Ectodermal cell (in vitro differentiated cells): ENCODE measurements around the gene EZH2.

Experiments
- H3K27ac ChIP-seq: 2 replicates; pipeline ENCODE4 v1.7.0; 2013; ENCODE audit warnings: mild to moderate bottlenecking, low read depth, low read length; ENCODE audit not compliant: insufficient read depth, poor library complexity, severe bottlenecking
- H3K27me3 ChIP-seq: 2 replicates; pipeline ENCODE4 v1.7.0; 2013; ENCODE audit warnings: mild to moderate bottlenecking, low read length; ENCODE audit not compliant: insufficient read depth, control insufficient read depth, poor library complexity, severe bottlenecking
- H3K36me3 ChIP-seq: one replicate; pipeline ENCODE4 v1.7.0; 2013; ENCODE audit warnings: low read length; ENCODE audit not compliant: control insufficient read depth, insufficient read depth
- H3K4me1 ChIP-seq: one replicate; pipeline ENCODE4 v1.7.0; 2013; ENCODE audit warnings: low read length; ENCODE audit not compliant: control insufficient read depth, insufficient read depth
- H3K4me3 ChIP-seq: 2 replicates; pipeline ENCODE4 v1.7.0; 2013; ENCODE audit warnings: low read depth, low read length, control low read depth; ENCODE audit not compliant: insufficient read depth
- H3K9me3 ChIP-seq: 2 replicates; pipeline ENCODE4 v1.7.0; 2013; ENCODE audit warnings: mild to moderate bottlenecking, low read length, moderate library complexity; ENCODE audit not compliant: control insufficient read depth
- whole genome bisulfite sequencing, 2 experiments: methylation state at CpG; one replicate each; pipeline ENCODE4 v1.1.7; 2013; ENCODE audit warnings: missing lambda C conversion rate in 2 of 2; 5-methylcytosine and 5-hydroxymethylcytosine counted together

EZH2 gene

DNA sequence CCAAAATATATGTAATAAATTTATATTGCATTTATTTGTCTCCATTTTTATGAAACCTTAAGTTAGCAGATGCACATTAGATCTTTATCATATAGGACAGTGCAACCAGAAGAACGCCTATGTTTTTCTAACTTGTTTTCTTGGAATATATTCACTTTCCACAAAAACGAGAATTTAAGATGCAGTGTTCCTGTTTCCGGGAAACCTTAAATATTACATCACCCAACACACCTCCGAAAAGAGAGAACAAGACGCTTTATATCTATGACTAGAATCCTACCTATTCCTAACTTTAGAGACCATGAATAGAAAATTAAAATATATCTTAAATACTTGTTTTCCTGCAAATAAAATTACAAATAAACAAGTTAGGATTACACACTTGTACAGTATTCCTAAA is 1.9 kb downstream of the EZH2 start:
- Histone ChIP-seq H3K4me1 (no peaks in the 10 kb centered on the region), H3K27me3 (no peaks in the 10 kb centered on the region), H3K4me3 (peak overlapping the region; percentile 64), H3K9me3 (no peaks in the 10 kb centered on the region), H3K27ac (no peak overlapping the region), H3K36me3 (no peaks in the 10 kb centered on the region)
- 92 to 97% methylated on average over 4 to 5 of the region's 5 CpGs for WGBS, 2 experiments

DNA sequence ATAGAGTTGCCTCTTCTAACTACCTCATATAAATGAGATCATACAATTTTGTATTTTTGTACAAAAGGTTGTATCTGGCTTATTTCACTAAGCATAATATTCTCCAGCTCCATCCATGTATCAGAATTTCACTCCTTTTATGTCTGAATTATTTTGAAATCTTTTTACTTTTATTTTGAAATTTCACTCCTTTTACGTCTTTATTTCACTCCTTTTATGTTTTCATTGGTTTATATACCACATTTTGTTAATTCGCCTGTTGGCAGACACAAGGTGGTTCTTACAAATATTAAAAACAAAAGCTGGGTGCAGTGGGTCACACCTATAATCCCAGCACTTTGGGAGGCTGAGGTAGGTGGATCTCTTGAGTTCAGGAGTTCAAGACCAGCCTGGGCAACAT is 5.8 kb downstream of the EZH2 start:
- H3K4me1 ChIP-seq, result no peaks in the 10 kb centered on the region
- H3K27ac ChIP-seq, result no peak overlapping the region
- H3K4me3 ChIP-seq, result no peak overlapping the region
- H3K9me3 ChIP-seq, result no peaks in the 10 kb centered on the region
- no peaks in the 10 kb centered on the region for H3K27me3 ChIP-seq
- WGBS, 2 experiments, result 95 to 100% methylated on average over 2 of the region's 2 CpGs
- no peaks in the 10 kb centered on the region for H3K36me3 ChIP-seq

DNA sequence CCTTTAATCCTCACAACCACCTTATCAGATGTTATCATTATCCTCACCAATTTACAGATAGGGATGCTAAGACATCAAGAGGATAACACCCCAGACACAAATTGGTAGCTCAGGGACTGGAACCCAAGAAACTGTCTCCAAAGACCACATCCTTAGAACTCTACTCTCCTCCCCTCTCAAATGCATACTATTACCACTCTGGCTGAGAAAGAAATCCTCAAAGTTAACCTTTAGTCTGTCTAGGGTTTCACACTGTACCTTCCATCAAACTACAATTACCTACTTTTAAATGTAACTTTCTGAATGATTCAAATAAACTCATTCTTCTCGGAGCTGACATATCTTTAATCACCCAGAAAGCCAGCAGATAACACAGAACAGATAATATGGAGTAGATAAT is 6.6 kb downstream of the EZH2 start:
- 100% methylated on average over 1 of the region's 1 CpG; no CpG with 5 or more reads in 1 of the 2 experiments for WGBS, 2 experiments
- Histone ChIP-seq H3K27me3 (no peaks in the 10 kb centered on the region), H3K27ac (no peak overlapping the region), H3K9me3 (no peaks in the 10 kb centered on the region), H3K4me1 (no peaks in the 10 kb centered on the region), H3K36me3 (no peaks in the 10 kb centered on the region), H3K4me3 (no peak overlapping the region)

DNA sequence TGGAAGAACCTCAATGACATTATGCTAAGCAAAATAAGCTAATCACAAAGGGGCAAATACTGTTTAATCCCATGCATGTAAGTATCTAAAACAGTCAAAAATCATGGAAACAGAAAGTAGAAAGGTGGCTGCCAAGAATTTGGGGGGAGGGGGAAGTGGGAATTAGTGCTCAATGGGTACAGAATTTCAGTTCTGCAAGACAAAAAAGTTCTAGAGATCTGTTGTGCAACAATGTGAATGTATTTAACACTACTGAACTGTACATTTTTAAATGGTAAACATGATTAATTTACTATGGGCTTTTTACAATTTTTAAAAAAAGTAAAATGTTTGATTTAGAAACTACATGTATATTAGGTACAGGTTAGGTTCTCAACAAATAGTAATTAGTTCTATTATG is 11.9 kb downstream of the EZH2 start:
- Histone ChIP-seq H3K4me3 (no peak overlapping the region), H3K9me3 (no peaks in the 10 kb centered on the region), H3K36me3 (no peaks in the 10 kb centered on the region), H3K4me1 (no peaks in the 10 kb centered on the region), H3K27ac (no peak overlapping the region), H3K27me3 (no peaks in the 10 kb centered on the region)

DNA sequence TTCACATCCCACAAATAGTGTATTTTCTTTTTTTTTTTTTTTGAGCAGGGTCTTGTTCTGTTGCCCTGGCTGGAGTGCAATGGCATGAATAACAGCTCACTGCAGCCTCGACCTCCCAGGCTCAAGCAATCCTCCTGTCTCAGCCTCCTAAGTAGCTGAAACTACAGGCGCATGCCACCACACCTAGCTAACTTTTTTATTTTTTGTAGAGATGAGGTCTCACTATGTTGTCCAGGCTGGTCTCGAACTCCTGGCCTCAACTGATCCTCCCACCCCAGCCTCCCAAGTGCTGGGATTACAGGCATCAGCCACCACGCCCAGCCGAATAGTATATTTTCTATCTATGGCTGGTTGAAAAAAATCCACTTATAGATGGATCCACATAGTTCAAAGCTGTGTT is 12.5 kb downstream of the EZH2 start:
- 93 to 99% methylated on average over 4 to 5 of the region's 5 CpGs for WGBS, 2 experiments
- Histone ChIP-seq H3K27ac (no peak overlapping the region), H3K27me3 (no peaks in the 10 kb centered on the region), H3K9me3 (no peaks in the 10 kb centered on the region), H3K4me3 (no peak overlapping the region), H3K4me1 (no peaks in the 10 kb centered on the region), H3K36me3 (no peaks in the 10 kb centered on the region)

DNA sequence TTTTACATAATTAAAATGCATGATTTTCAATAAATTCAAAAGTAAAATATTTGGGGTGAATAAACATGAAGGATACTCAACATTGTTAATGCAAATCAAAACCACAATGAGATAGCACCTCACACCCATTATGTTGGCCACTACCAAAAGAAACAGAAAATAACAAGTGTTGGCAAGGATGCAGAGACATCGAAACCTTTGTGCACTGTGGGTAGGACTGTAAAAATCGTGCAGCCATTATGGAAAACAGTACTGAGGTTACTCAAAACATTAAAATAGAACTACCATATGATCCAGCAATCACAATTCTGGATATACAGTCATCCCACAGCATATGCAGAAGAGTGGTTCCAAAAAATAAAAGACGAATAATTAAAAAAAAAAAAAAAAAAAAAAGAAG is 13.1 kb downstream of the EZH2 start:
- Histone ChIP-seq H3K27ac (no peak overlapping the region), H3K36me3 (no peaks in the 10 kb centered on the region), H3K4me3 (no peak overlapping the region), H3K4me1 (no peaks in the 10 kb centered on the region), H3K27me3 (no peaks in the 10 kb centered on the region), H3K9me3 (no peaks in the 10 kb centered on the region)
- 92 to 96% methylated on average over 2 of the region's 3 CpGs for WGBS, 2 experiments

DNA sequence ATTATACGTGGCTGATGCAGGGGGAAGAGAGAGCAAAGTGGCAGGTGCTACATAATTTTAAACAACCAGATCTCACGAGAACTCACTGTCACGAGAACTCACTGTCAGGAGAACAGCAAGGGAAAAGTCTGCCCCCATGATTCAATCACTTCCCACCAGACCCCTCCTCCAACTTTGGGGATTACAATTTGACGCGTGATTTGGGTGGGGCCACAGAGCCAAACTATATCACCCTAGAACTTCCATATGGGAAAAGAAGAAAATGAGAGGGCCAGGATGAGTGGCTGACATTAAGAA is 15.8 kb downstream of the EZH2 start:
- Histone ChIP-seq H3K4me3 (no peak overlapping the region), H3K27ac (no peak overlapping the region), H3K9me3 (no peaks in the 10 kb centered on the region), H3K4me1 (no peaks in the 10 kb centered on the region), H3K36me3 (no peaks in the 10 kb centered on the region), H3K27me3 (no peaks in the 10 kb centered on the region)
- WGBS, 2 experiments, result 81 to 86% methylated on average over 5 of the region's 5 CpGs

DNA sequence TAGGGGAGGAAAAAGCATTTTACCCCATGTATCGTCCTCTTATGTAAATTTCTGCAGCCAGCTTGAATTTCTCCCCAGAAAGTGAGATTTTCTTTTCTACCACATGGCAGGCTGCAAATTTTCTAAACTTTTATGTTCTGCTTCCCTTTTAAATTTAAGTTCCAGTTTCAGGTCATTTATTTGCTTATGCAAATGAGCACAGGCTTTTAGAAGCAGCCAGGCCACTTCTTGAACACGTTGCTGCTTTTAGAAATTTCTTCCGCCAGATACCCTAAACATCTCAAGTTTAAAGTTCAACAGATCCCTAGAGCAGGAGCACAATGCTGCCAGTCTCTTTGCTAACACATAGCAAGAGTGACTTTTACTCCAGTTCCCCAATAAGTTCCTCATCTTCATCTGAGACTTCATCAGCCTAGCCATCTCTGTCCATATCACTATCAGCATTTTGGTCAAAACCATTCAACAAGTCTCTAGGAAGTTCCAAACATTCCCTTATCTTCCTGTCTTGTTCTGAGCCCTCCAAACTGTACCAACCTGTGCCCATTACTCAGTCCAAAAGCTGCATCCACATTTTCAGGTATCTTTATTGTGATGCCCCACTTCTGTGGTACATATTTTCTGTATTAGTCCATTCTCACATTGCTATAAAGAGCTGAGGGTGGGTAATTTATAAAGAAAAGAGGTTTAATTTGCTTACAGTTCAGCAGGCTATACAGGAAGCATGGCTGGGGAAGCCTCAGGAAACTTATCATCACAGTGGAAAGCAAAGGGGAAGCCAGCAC is 16.3 kb downstream of the EZH2 start:
- WGBS, 2 experiments, result 91 to 98% methylated on average over 3 of the region's 3 CpGs
- H3K4me3 ChIP-seq, result no peak overlapping the region

DNA sequence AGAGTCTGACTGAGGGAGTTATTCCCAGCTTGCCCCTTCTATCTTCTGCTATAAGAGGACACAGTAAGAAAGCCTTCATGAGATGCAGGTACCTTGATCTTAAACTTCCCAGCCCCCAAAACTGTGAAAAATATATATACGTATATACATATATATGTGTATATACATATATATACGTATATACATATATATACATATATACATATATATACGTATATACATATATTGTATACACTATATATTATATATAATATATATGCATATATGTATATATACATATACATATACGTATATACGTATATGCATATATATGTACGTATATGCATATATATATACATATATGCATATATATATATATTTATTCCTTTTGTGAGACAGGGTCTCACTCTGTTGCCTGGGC is 17.7 kb downstream of the EZH2 start:
- H3K27ac ChIP-seq, result no peak overlapping the region
- no CpG with 5 or more reads among the region's 6 CpGs for WGBS, 2 experiments

More for the DNA sequence above, 16.3 kb downstream of the EZH2 start:
- no peaks in the 10 kb centered on the region for H3K9me3 ChIP-seq
- no peaks in the 10 kb centered on the region for H3K4me1 ChIP-seq
- no peaks in the 10 kb centered on the region for H3K36me3 ChIP-seq
- no peak overlapping the region for H3K27ac ChIP-seq
- H3K27me3 ChIP-seq, result no peaks in the 10 kb centered on the region

DNA sequence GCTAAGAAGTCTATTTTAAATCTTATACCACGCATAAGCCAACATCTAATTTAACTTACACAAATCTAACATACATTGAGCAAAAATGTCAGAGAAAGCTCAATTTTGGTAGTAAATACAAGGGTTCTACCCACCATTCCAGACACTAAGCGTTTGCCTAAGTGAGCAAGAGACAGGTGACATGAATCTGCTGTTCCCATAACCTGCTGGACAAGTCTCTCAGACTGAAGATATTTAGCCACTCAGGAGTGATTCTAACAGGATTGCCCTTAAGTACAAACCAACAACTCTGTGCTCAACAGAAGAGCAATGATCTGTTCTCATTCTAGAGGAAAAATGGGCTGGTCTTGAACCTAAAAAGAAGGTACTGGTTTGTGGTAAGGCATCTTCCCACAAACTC is 18.8 kb downstream of the EZH2 start:
- Histone ChIP-seq H3K4me3 (no peak overlapping the region), H3K4me1 (no peaks in the 10 kb centered on the region), H3K36me3 (no peaks in the 10 kb centered on the region), H3K27me3 (no peaks in the 10 kb centered on the region), H3K9me3 (no peaks in the 10 kb centered on the region), H3K27ac (no peak overlapping the region)
- WGBS, 2 experiments, result 96 to 97% methylated on average over 2 of the region's 2 CpGs

More for the DNA sequence above, 17.7 kb downstream of the EZH2 start:
- no peaks in the 10 kb centered on the region for H3K9me3 ChIP-seq
- no peaks in the 10 kb centered on the region for H3K27me3 ChIP-seq
- H3K36me3 ChIP-seq, result no peaks in the 10 kb centered on the region
- no peak overlapping the region for H3K4me3 ChIP-seq
- no peaks in the 10 kb centered on the region for H3K4me1 ChIP-seq

DNA sequence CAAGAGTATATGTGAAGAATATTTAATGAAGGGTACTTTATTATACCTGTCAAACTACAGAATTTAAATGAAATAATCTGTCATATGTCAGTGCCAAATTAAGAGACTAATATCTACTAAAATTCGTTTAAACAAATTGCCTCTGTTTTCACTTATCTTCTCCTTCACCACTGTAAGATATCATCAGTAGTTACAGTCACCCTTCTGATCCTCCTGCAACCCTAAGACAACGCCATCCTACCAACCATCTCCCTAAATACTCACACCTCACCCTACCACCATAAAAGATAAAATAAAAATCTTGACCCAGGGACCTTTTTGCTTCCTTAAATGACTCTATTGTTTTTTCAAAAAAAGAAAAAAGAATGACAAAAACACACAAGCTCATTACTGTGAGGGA is 20.8 kb downstream of the EZH2 start:
- H3K27ac ChIP-seq, result no peak overlapping the region
- no peak overlapping the region for H3K4me3 ChIP-seq
- no peaks in the 10 kb centered on the region for H3K9me3 ChIP-seq
- no peaks in the 10 kb centered on the region for H3K36me3 ChIP-seq
- WGBS, 2 experiments, result 91 to 95% methylated on average over 2 of the region's 2 CpGs
- H3K4me1 ChIP-seq, result no peaks in the 10 kb centered on the region
- H3K27me3 ChIP-seq, result no peaks in the 10 kb centered on the region
